Esophagus (tissue), 2 donors: Measurements from ENCODE around the gene PNMA6F. TPM values are rescaled to one million over a fixed set of nuclear protein-coding genes. Genes with fewer than 3 reads are reported as not detected.

Experiments
- H3K27ac ChIP-seq, 2 donors: one replicate each; pipeline ENCODE4 v1.5.1; 2013; ENCODE audit warnings: low read depth in 2 of 2, mild to moderate bottlenecking in 2 of 2, inconsistent platforms in 1 of 2, low read length in 1 of 2, moderate library complexity in 1 of 2
- H3K27me3 ChIP-seq, 2 donors: one replicate each; pipeline ENCODE4 v1.6.1; 2013; ENCODE audit warnings: low read length in 2 of 2, control low read depth in 1 of 2, mild to moderate bottlenecking in 1 of 2; ENCODE audit not compliant: insufficient read depth in 2 of 2, control insufficient read depth in 1 of 2
- H3K36me3 ChIP-seq, 2 donors: one replicate each; pipeline ENCODE4 v1.6.1; 2013; ENCODE audit warnings: low read length in 1 of 2; ENCODE audit not compliant: control insufficient read depth in 2 of 2, insufficient read depth in 2 of 2
- H3K4me1 ChIP-seq, 2 donors: one replicate each; pipeline ENCODE4 v1.6.1; 2013; ENCODE audit warnings: low read length in 1 of 2; ENCODE audit not compliant: control insufficient read depth in 2 of 2, insufficient read depth in 2 of 2
- H3K4me3 ChIP-seq, 2 donors: one replicate each; pipeline ENCODE4 v1.5.1; 2013; ENCODE audit warnings: low read length in 2 of 2, mild to moderate bottlenecking in 2 of 2, low read depth in 1 of 2, moderate library complexity in 1 of 2
- H3K9me3 ChIP-seq, 2 donors: one replicate each; pipeline ENCODE4 v1.6.1; 2013; ENCODE audit warnings: mild to moderate bottlenecking in 2 of 2, low read depth in 1 of 2, low read length in 1 of 2, moderate library complexity in 1 of 2; ENCODE audit not compliant: control insufficient read depth in 2 of 2, insufficient read depth in 1 of 2
- WGBS, 2 donors: extraction: QIAGEN DNeasy Blood & Tissue Kit; methylation state at CpG; one replicate each; pipeline ENCODE4 v1.1.7; 2013; 5-methylcytosine and 5-hydroxymethylcytosine counted together
- polyA plus RNA-seq, 2 donors: library from polyadenylated mRNA; stranded (reverse); fragments of 200-250 nt; gene quantifications; one replicate each; pipeline ENCODE4 v1.2.3, GENCODE V29; 2013
- donor health status: healthy with polysubstance abuse.
- donor health status: Bipolar disorder and iron deficiency.

Gene PNMA6F
- polyA plus RNA-seq, 2 donors, result not detected

DNA sequence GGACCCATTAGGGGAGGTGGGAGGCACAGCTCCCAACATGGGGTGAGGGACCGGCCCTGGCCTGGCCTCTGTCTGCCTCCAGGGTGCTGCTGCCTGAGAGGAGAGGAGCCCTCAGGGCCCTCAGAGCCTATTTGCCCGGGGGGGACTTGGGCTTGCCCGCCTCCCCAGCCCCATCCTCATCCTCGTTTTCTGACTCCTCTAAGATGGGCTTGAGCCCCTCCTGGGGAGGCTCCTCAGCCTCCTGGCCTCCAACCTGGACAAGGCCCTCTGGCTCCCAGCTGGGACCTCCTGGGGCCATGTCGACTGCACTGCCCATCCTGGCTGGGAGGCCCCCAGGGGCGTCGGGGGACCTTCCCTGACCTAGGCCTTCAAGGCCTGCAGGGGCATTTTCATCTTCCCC is 2.8 kb downstream of the PNMA6F start:
- Histone ChIP-seq H3K27ac (no peak overlapping the region), H3K36me3 (no peaks in the 10 kb centered on the region), H3K4me1 (no peaks in the 10 kb centered on the region), H3K9me3 (no peaks in the 10 kb centered on the region), H3K27me3 (no peaks in the 10 kb centered on the region), H3K4me3 (no peak overlapping the region)
- 72 to 78% methylated on average over 6 to 7 of the region's 7 CpGs for WGBS, 2 donors

DNA sequence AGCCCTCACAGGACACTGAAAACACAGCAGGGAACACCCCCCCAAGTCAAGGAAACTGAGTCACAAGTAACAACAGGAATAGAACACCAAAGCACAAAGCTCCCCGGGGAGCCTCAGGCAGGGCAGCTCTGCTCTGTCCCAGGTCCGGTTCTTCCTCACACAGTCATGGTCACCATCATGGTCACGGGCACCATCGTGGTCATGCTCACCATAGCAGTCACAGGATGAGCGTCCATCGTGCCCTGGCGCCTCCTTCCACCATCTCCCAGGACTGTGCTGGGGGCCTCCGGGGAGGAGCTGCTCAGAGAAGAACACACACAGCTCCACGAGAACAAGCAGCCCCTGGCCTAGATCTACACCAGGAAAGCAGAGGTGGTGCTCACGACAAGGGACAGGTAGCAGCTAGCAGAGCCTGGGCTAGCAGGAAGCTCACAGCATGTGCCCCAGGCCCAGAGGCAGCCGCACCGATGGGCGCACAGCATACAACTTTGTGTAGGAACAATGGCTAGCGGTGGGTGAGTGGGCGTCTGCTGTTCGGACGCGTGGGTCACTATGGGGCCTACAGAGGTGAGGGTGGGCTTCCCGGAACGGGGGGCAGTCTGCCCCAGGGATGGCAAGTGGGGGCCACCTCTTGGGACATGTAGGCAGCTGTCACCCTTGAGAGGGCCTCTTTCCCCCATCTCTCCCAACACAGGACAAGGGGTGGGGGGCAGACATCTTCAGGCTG is 3.4 kb downstream of the PNMA6F start:
- H3K9me3 ChIP-seq, result no peaks in the 10 kb centered on the region
- H3K36me3 ChIP-seq, result no peaks in the 10 kb centered on the region
- H3K27me3 ChIP-seq, result no peaks in the 10 kb centered on the region
- H3K4me1 ChIP-seq, result no peaks in the 10 kb centered on the region
- no peak overlapping the region for H3K27ac ChIP-seq
- H3K4me3 ChIP-seq, result no peak overlapping the region
- 91 to 92% methylated on average over 19 to 20 of the region's 20 CpGs for WGBS, 2 donors

DNA sequence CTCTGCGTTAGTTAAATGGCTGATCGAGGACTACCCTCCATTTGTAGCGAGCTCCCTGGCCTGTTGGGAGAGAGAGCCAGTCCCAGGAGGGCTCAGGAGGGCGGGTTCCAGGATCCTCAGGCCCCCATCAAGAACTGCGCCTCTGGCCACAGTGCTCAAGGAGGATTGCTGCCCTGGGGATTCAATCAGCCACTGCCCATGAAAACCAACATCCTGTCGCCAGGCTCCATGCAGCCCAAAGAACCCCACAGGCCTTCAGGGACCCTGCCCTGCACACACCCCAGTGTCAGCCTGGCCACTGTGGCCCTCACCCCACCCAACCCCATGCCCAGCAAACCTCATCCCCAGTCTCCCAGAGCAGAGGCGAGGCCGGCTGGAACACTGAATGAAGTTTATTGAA is 4.3 kb downstream of the PNMA6F start:
- Histone ChIP-seq H3K27ac (no peak overlapping the region), H3K4me3 (no peak overlapping the region), H3K9me3 (no peaks in the 10 kb centered on the region), H3K27me3 (no peaks in the 10 kb centered on the region), H3K36me3 (no peaks in the 10 kb centered on the region), H3K4me1 (no peaks in the 10 kb centered on the region)
- 84 to 89% methylated on average over 8 of the region's 8 CpGs for WGBS, 2 donors

DNA sequence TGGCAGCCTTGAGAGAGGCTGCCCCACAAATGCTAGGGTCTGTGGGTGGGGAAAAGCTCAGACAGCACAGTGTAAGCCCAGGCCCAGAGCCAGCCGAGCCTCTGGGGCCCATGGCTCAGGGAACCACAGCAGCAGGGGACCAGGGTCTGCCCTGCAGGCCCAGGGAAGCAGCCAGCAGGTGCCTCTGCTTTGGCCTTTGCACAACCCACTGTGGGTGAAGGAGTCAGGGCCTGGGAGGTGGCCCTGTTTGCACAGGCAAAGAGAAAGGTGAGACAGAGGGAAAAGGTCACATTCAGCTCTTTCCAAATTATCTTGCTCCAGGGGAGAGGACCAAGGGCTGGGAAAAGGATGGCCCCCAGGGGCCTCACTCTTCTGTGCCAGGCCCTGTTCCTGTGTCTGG is 8.7 kb downstream of the PNMA6F start:
- Histone ChIP-seq H3K4me1 (no peaks in the 10 kb centered on the region), H3K36me3 (no peaks in the 10 kb centered on the region), H3K4me3 (no peak overlapping the region), H3K27ac (no peak overlapping the region), H3K27me3 (no peaks in the 10 kb centered on the region), H3K9me3 (no peaks in the 10 kb centered on the region)
- 50 to 88% methylated on average over 1 of the region's 1 CpG for WGBS, 2 donors

DNA sequence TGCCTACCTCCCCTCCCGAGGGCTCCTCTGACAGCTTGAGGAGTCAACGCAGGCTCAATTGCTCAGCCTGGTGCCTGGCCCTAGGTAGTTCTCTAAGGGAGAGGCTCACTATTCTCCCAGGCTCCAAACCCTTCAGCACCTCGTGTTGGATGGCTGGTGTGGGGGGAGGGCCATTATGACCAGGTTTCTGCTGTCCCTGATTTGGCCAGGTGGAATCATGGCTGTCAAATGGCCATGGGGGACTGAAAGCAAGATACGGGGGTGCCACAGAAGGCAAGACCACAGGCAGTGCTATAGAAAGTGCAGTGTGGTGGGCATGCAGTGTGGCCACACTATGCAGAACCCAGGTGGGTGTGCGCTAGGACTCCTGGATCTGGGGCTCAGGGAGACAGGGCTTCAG is 9.5 kb downstream of the PNMA6F start:
- H3K4me1 ChIP-seq, result no peaks in the 10 kb centered on the region
- WGBS, 2 donors, result 79 to 81% methylated on average over 5 of the region's 5 CpGs
- no peaks in the 10 kb centered on the region for H3K36me3 ChIP-seq
- H3K27ac ChIP-seq, result no peak overlapping the region
- no peaks in the 10 kb centered on the region for H3K9me3 ChIP-seq
- no peak overlapping the region for H3K4me3 ChIP-seq
- no peaks in the 10 kb centered on the region for H3K27me3 ChIP-seq

DNA sequence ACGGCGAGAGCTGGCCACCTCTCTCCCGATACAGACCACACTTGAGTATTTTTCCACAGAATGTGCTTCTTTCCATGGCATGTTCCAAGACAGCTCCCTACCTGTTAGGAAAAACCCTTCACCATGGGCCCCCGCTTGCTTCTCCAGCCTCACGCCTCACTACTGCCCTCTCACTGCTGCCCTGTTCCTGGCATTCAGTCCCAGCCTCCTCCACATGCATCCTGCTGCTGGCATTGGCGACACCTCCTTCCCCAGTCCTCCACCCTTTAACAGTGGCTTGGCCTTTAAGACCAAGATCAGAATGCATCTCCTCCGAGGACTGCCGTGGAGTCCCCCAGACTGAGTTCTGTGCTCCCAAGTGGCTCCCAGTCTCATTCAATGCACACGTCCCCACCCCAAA is 10.7 kb downstream of the PNMA6F start:
- Histone ChIP-seq H3K4me3 (no peak overlapping the region), H3K27me3 (no peaks in the 10 kb centered on the region), H3K36me3 (no peaks in the 10 kb centered on the region), H3K9me3 (no peaks in the 10 kb centered on the region), H3K4me1 (no peaks in the 10 kb centered on the region), H3K27ac (no peak overlapping the region)
- 83 to 88% methylated on average over 9 of the region's 9 CpGs for WGBS, 2 donors

DNA sequence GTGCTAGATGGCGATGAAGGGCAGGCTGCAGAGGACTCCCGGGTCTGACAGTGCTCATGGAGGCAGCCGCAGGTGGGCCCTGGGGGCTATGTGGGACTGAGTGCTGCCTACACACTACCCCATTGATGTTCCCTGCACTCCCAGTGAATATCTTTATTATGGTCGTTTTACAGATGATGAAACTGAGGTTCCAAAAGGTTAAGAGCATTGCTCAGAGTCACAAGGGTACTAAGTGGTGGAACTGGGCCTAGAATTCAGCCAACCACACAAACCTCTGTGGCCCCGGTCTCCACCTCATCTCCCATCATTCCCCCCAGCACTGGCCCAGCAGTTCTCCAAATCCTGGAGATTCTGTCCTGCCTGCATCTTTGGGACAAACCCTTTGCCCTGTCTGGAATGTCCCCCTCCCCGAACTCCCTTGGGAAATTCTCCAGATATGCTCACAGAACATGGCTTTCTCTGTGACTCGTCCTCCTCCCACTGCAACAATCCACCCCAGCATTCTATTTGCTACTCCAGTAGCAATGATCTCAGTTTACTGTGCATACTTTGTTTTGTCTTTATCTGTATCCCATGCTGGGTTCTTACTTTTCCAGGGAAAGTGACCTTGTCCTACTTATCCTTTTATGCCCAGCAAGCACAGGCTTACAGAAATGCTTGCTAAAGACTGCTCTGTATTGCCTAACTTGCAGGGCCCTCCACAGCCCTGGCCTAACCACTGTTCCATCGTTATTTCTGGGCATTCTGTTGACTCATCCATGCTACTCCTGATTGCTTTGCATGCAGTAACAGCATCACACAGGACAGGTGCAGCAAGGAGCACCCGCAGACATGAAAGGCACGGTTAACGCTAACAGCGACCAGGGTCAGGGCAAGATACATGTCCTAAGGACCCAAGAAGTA is 14.0 kb downstream of the PNMA6F start:
- H3K27me3 ChIP-seq, result no peaks in the 10 kb centered on the region
- no peaks in the 10 kb centered on the region for H3K9me3 ChIP-seq
- no peak overlapping the region for H3K27ac ChIP-seq
- no peaks in the 10 kb centered on the region for H3K36me3 ChIP-seq
- 72 to 75% methylated on average over 12 of the region's 12 CpGs for WGBS, 2 donors
- no peak overlapping the region for H3K4me3 ChIP-seq
- H3K4me1 ChIP-seq, result no peaks in the 10 kb centered on the region

DNA sequence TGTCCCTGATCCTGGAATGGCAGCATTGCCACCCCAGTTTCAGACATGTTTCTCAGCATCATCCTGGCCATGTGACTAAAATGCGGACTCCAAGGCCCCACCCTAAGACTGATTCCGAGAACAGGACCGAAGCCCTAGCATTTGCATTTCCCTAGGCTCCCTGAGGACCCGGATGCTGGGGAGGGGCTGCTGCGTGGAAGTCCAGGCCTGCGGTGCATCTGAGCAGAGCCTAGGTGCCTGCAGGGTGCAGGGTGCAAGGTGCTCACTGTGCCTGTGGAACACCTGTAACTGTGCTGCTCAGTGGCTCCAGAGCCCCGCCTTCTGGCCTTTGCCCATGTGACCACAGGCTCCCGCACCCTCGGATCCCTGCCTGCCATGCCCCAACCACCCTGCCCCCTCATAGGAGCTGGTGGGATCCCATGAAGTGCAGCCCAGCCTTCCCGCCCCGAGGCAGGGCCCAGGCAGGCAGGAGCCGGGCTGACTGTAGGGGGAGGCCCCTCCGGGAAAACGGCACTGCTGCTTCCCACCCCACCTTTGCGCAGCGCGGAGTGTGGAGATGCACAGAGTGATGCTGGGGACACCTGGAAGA is 14.9 kb downstream of the PNMA6F start:
- H3K4me1 ChIP-seq, result no peaks in the 10 kb centered on the region
- 78 to 82% methylated on average over 17 of the region's 17 CpGs for WGBS, 2 donors
- no peak overlapping the region for H3K4me3 ChIP-seq
- no peaks in the 10 kb centered on the region for H3K36me3 ChIP-seq
- no peaks in the 10 kb centered on the region for H3K27me3 ChIP-seq
- H3K9me3 ChIP-seq, result no peaks in the 10 kb centered on the region
- no peak overlapping the region for H3K27ac ChIP-seq

DNA sequence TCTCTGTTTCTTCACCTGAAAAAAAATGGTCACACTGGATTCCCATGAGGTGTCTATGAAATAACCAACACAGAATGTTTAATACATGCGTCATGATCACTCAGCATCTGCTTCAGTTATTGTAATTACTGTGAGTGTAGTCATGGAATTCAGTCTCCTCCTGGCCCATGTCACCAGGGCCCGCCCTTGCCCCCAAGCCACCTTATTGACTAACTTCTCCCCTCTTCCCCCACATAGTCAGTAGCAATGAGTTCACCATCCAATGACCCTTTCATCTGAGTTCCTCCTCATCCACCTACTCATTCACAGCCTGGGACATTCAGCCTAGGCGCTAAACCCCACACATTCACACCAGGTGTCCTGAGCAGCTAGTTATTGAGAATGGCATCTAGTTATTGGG is 15.6 kb downstream of the PNMA6F start:
- Histone ChIP-seq H3K4me1 (no peaks in the 10 kb centered on the region), H3K27me3 (no peaks in the 10 kb centered on the region), H3K4me3 (no peak overlapping the region), H3K9me3 (no peaks in the 10 kb centered on the region), H3K36me3 (no peaks in the 10 kb centered on the region), H3K27ac (no peak overlapping the region)
- WGBS, 2 donors, result 88 to 96% methylated on average over 3 of the region's 3 CpGs
